AG09319 (cell line): ENCODE measurements around the gene SEC14L5.

Experiments
- DNase-seq: peaks from one replicate; pipeline ENCODE4 v3.0.0-alpha.2; 2010; ENCODE audit warnings: low read depth; ENCODE audit errors: extremely low read depth
- TF ChIP-seq, protein P1 (sequence below): IDR thresholded peaks from 2 replicates; pipeline ENCODE4 v1.5.1; 2011; ENCODE audit warnings: low read depth, mild to moderate bottlenecking, inconsistent platforms, low read length, moderate library complexity

The SEC14L5 gene

DNA sequence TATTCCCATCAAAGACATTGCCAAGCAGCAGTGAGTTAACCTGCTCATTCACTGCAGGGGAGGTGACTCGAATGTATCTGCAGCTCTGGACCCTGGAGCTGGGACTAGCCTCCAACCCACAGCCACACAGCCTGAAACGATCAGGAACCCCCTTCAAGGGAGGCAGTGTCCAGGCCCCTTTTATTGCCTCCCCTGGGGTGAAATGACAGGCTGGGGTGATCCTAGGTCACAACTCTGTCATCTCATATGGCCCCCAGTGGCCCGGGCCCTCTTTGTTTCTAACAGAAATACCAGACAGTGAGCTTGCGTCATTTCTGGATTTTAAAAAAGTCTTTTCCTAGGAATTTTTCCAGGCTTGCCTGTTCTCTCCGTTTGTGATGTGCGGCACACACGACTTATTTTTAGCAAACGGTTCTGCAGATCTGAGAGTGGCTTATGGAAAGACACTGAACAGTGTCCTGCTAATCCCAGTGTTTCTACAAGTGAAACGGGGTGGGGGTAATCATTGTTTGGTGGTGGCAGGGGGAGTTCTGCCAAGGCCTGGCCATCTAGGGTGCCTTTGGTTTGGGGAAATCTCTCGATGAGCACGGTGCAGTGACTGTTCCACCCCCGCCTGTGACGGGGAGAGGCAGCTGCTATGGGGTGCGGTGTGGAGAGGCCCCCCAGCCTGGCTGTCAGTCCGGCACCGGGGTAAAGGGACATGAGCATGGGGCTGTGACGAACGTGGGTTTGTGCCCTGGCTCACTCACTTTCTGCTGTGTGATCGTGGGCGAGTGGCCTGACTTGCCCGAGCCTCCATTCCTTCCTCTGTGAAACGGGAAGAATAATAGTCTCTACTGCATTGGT is 48.4 kb downstream of the SEC14L5 start:
- DNase-seq, result no peak
- TF ChIP-seq, protein P1, sequence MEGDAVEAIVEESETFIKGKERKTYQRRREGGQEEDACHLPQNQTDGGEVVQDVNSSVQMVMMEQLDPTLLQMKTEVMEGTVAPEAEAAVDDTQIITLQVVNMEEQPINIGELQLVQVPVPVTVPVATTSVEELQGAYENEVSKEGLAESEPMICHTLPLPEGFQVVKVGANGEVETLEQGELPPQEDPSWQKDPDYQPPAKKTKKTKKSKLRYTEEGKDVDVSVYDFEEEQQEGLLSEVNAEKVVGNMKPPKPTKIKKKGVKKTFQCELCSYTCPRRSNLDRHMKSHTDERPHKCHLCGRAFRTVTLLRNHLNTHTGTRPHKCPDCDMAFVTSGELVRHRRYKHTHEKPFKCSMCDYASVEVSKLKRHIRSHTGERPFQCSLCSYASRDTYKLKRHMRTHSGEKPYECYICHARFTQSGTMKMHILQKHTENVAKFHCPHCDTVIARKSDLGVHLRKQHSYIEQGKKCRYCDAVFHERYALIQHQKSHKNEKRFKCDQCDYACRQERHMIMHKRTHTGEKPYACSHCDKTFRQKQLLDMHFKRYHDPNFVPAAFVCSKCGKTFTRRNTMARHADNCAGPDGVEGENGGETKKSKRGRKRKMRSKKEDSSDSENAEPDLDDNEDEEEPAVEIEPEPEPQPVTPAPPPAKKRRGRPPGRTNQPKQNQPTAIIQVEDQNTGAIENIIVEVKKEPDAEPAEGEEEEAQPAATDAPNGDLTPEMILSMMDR, result no peak

DNA sequence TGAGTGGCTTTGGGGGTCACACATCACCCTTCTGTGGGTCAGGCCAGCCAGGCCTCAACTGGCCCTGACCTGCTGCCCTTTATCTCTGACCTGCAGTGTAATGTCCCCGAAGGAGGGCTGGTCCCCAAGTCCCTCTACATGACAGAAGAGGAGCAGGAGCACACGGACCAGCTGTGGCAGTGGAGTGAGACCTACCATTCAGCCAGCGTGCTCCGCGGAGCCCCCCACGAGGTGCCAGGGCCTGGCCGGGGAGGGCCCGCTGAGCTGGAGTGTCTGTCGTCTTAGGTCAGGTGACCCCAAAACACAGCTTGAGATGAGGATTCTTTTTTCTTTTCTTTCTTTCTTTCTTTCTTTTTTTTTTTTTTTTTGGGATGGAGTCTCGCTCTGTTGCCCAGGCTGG is 49.1 kb downstream of the SEC14L5 start:
- TF ChIP-seq, protein P1, result no peak
- no peak for DNase-seq

DNA sequence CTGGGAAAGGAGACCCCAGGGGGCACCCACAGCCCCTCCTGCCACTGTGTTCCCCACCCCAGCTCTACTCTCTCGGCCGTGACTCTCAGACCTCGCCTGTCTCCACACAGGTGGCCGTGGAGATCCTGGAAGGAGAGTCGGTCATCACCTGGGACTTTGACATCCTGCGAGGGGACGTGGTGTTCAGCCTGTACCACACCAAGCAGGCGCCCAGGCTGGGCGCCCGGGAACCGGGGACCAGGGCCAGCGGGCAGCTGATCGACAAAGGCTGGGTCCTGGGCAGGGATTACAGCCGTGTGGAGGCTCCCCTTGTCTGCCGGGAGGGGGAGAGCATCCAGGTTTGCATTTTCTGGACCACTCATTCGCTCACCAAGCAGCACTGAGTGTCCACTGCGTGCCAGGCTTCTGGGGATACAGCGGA is 50.2 kb downstream of the SEC14L5 start:
- no peak for DNase-seq
- TF ChIP-seq, protein P1, result no peak

DNA sequence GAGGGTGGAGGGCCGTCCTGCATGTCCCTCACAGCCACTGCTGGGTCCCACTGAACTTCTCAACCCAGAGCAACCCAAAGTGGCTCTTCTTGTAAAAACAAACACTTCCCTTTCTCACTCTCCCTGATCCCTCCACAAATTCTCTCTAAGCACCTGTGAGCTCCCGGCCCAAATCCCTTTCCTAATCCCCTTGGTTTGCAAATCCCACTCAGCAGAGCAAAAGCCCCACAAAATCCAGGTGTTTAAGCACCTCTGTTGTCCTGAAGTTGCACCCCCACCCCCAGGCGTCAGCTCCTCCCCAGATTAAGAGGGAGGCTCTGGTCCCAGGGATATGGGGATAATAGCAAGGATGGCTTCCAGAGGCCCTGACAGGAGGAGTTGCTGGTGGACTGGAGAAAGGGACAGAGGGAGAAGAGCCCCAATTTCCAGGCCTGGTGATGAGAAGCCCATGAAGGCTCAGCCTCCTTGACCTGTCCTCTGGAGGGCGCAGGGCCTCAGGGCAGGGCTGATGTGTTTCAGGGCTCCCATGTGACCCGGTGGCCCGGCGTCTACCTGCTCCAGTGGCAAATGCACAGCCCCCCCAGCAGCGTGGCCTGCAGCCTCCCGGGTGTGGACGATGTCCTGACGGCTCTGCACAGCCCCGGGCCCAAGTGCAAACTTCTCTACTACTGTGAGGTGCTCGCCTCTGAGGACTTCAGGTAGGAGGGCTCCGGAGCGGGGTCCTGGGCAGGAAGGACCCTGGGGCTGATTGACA is 52.6 kb downstream of the SEC14L5 start:
- DNase-seq, result no peak
- TF ChIP-seq, protein P1, result no peak

DNA sequence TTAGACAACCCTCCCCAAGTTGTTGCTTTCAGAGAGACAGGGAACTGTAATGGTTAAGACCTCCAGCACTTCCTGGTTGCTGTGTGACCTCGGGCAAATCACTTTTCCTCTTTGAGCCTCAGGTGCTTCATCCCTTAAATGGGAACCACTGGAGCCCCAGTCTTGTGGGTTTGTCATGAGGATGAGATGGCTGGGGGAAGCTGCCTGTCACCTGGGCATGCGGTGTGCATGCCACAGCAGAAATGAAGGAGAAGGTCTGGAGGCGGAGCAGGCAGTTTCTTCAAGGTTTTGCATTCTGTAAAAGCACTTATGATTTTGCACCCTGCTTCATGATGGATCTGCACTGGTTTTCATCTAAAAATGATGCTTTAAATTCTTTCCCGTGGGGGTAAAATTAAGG is 53.5 kb downstream of the SEC14L5 start:
- DNase-seq, result no peak
- TF ChIP-seq, protein P1, result no peak

DNA sequence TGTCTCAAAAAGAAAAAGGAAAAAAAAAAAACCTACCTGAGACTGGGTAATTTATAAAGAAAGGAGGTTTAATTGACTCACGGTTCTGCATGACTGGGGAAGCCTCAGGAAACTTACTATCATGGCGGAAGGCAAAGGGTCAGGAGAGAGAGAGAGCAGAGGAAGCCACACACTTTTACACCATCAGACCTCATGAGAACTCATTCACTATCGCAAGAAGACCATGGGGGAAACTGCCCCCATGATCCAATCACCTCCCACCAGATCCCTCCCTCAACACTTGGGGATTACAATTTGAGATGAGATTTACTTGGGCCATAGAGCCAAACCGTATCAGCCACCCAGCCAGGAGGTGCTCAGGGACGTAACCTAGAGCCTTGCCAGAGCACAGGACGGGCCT is 54.8 kb downstream of the SEC14L5 start:
- TF ChIP-seq, protein P1, result no peak
- DNase-seq, result no peak

DNA sequence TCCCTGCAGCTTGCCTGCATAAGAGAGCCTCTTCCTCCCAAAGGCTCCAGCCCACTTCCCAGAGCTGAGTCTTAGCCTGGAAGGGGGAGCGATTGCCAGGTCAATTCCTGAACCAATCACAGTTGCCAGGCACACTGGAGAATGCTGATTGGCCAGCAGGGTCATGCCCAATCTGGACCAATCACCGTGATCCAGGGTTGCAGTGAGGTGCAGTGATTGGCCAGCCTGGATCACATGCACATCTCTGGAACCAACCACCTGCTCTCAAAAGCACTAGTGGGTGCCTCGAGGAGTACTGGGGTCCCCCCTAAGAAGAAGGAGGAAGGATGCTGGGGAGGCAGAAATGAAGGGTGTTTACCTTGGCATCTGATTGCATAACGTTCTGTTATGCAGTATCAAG is 57.2 kb downstream of the SEC14L5 start:
- TF ChIP-seq, protein P1, result no peak
- no peak for DNase-seq
